Stimulated activated CD4-positive, alpha-beta T cell treated with anti-CD3 and anti-CD28 coated beads, Interleukin-1b, Interleukin-23, amount 100 ng/mL, for 1 hour (primary cell): ENCODE results near the gene NUDT1.

Experiments used
- DNase-seq, 2 donors: peaks; one replicate each; pipeline ENCODE4 v3.0.0-alpha.2; 2020; ENCODE audit warnings: low read depth in 2 of 2

NUDT1 gene

GRCh38 chr7:2299131-2299829, 57.3 kb downstream of the NUDT1 start:
- DNase-seq = no peak

- DNase-seq = no peak
These were observed 58.0 kb downstream of the NUDT1 start for GRCh38 chr7:2299870-2300512.
